GM19397 (cell line): ENCODE measurements around the gene ADAMTSL2.

Source experiments
- ATAC-seq: cut with Tn5 transposase; IDR thresholded peaks from one replicate; pipeline ENCODE4 v1.9.1; 2021; ENCODE audit warnings: mild to moderate bottlenecking, moderate library complexity; ENCODE audit not compliant: unreplicated experiment

Gene ADAMTSL2

GRCh38 chr9:133499132-133499891 is 35.2 kb upstream of the ADAMTSL2 start:
- ATAC-seq, result no peak

- no peak for ATAC-seq
Measured at GRCh38 chr9:133499892-133500270, 34.6 kb upstream of the ADAMTSL2 start.

DNA sequence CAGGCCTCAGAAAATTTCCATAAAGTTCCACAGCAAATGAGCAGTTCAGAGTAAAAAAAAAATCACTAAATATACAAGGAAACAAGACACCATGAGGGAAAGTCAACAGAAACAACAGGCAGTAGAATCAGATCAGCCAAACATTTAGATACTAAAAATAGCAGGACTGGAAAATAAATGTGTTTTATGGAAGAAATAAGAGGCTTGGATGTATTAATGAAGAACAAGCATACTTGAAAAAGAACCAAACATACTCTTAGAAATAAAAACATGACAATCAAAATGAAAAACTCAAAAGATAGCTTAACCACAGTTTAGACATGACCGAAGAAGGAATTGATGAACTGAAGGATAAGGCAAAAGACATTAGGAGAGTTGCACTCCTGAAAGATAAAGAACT is 32.4 kb upstream of the ADAMTSL2 start:
- no peak for ATAC-seq

DNA sequence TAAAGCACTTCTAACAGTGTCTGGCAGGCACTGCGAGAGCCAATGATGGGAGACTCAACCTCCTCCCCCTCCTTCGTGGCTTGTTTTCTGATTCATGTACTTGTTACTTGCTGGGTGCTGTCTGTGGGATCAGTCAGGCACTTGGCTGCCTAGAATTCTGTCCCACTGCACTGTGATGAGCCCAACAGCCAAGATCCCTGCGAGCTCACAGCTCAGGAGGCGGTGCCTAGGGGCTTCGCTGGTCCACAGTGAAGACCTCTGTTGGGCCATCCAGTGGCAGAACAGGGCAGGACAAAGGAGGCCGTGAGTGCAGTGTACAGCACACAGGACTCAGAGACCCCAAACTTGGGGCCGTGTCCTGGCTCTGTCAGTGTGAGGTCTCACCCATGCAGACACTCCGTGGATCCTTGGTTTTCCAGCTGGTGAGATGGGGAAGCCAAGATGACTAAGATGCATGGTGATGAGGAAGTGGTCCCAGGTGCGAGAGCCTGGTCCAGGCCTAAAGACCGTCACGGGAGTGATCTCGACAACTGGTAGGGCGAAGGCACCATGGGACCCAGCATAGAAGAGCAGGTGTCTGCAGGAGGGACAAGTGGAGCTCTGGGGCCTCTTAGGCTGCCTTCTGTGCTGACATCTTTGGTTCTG is 29.2 kb upstream of the ADAMTSL2 start:
- no peak for ATAC-seq

GRCh38 chr9:133505901-133506652 is 28.4 kb upstream of the ADAMTSL2 start:
- no peak for ATAC-seq

- ATAC-seq, result no peak
Measured at GRCh38 chr9:133506653-133507038, 27.9 kb upstream of the ADAMTSL2 start.

- ATAC-seq, result no peak
Measured at GRCh38 chr9:133507246-133507965, 27.1 kb upstream of the ADAMTSL2 start.

- ATAC-seq, result no peak
Measured at GRCh38 chr9:133508046-133508445, 26.5 kb upstream of the ADAMTSL2 start.

DNA sequence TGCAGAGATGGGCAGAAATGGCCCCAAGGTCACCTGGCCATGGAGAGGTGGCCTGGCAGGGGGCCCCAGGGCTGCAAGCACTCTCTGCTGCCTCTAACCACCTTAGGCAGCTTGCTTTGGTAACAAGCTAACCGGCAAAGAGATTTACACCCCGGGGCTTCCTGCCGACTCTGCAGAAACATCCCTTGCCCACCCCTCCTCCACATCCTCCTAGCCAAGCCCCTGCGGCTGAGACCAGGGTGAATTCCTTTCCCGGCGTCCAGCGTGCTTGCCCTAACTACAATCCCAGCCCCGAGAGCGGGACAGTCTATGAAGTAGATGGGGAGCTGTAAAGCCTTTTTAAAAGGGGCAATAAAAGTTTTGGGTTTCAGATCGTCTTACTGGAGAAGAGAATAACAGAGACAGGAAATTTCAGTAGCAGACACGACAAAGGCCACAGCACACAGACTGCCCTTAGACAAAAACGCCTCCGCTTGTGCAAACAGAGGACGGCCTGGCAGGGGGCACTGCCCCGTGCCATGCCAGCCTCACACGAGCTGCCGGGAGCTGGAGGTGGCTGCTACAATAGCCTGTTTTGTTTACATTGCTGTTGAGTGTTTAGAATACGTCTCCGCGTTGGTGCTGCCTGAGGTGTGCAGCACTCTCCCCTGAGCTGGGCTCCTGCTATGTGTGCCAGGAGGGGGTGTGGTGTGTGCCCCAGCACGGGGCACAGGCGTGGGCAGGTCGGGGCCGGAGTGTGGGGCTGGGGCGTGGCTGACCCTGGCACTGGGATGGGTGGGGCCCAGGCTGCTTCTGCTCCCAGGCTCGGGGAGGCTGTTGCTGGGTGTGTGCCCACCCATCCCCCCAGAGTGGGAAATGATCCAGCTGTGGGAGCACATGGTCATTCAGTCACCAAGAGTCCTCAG is 25.1 kb upstream of the ADAMTSL2 start:
- no peak for ATAC-seq

DNA sequence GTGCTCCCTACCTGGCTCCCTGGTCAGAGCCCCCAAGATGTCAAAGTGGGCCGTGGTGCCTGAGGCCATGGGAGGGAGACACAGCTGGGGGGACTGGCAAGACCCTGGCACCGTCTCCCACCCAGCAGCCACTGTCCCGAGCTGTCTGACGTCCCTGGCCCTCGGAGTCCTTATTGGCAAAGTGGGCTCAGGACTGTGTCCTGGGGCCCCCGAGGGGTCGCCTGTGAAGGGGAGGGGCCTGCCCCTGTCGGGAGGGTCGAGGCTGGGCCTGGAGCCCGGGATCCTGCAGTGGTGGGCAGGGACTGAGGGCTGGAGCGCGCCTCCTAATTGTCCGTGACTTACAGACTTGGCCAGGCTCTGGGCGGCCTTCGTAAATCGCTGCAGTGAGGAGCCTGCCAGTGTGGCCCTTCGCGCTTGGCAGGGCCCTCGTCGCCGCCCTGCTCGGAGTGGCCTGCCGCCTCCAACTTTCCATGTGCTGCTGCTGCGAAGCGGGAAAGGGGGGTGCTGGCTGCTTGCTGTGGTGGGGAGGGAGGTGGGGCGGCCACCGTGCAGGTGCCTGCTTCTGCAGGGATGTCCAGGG is 23.5 kb upstream of the ADAMTSL2 start:
- no peak for ATAC-seq

GRCh38 chr9:133511607-133512006 is 22.9 kb upstream of the ADAMTSL2 start:
- ATAC-seq, result no peak

DNA sequence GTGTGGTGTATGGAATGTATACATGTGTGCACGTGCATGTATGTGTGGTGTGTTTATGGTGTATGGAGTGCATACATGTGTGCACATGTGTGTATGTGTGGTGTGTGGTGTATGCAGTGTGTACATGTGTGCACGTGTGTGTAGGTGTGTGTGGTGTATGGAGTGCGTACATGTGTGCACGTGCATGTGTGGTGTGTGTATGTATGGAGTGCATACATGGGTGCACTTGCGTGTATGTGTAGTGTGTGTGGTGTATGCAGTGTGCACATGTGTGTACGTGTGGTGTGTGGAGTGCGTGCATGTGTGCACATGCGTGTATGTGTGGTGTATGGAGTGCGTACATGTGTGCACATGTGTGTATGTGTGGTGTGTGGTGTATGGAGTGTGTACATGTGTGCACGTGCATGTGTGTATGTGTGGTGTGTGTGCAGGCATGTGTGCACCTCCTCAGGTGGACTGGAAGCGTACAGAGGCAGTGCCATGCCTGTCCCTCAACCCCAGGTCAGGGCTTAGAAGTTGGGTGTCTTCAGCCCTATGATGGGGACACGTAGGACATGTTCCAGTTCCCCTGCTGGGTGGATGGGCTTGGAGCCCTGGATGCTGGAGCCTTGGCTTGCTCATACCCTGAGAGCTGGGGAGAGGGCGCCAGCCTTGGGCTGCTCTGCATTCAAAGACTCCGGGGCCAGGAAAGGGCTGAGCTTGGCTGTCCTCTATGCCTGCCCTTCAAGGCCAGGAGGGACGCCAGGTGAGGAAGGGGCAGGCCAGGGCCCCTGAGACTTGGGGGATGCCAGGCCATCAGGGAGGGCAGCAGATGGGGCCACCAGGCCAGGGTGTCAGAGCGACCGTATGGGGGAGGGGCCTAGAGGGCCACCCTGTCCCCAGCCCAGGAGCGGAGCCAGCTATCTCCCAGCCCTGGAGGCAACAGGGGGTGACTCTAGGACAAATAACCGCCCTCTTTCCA is 22.0 kb upstream of the ADAMTSL2 start:
- no peak for ATAC-seq

GRCh38 chr9:133513214-133514100 is 21.0 kb upstream of the ADAMTSL2 start:
- ATAC-seq, result no peak

GRCh38 chr9:133514460-133515239 is 19.9 kb upstream of the ADAMTSL2 start:
- ATAC-seq, result no peak

GRCh38 chr9:133515240-133515610 is 19.3 kb upstream of the ADAMTSL2 start:
- ATAC-seq, result no peak

GRCh38 chr9:133515615-133516255 is 18.8 kb upstream of the ADAMTSL2 start:
- no peak for ATAC-seq
